ENCODE measurements around the gene NOTCH2.

NOTCH2 gene

GRCh38 chr1:119906927-119907652 lies 162.4 kb downstream of the NOTCH2 start:
- DNase-seq (ENCODE audit: low spot score), result no peak

GRCh38 chr1:119903443-119903835 lies 166.0 kb downstream of the NOTCH2 start:
- no peak for DNase-seq (ENCODE audit: low spot score)

- no peak for DNase-seq (ENCODE audit: low spot score)
Observed at GRCh38 chr1:119902775-119903442, 166.6 kb downstream of the NOTCH2 start.

GRCh38 chr1:119898981-119899720 lies 170.3 kb downstream of the NOTCH2 start:
- DNase-seq (ENCODE audit: low spot score), result no peak

- no peak for DNase-seq (ENCODE audit: low spot score)
Observed at GRCh38 chr1:119898530-119898929, 170.9 kb downstream of the NOTCH2 start.

DNA sequence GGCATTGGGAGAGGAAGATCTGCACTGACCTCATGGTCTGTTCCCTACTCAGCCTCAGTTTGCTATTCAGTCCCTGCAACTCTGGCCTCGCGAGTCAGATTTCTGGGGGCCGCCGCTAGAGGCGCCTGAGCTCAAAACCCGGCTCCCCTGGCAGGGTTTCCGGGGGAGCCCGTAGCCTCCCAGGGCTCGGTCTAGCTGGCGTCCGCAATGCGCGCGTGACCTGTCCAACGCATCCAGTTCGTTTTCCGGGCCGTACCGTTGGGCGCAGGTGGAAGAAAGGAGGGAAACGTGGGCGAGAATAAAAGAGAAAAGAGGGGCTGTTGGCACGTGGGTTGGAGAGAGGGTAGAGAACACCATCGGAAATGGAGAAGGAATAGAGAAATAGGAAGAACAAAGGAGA lies 173.2 kb downstream of the NOTCH2 start, which contains the start of gene ADAM30:
Gene ADAM30 (minus strand): TSS at position 213 of the 400 bp plus-strand sequence. CDS start 179 bp downstream, at position 34.
- no peak for DNase-seq (ENCODE audit: low spot score)

DNA sequence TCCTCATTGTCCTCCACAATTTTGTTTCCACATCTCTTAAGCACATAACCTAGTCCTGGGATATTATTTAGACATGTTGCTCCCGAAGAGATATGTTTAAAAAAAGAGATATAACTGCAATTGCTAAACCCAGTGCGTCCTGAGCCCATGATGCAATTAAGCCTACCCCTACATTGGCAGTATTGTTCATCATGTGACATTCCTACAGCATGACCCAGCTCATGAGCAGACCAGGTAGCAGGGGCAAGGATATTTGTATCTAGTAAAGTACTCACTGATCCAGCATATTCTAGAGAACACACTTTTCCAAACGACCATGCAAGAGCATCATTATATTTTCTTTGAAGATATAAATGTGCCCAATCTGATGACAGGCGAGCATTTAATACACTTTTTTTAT lies 174.4 kb downstream of the NOTCH2 start:
- DNase-seq (ENCODE audit: low spot score), result no peak

DNA sequence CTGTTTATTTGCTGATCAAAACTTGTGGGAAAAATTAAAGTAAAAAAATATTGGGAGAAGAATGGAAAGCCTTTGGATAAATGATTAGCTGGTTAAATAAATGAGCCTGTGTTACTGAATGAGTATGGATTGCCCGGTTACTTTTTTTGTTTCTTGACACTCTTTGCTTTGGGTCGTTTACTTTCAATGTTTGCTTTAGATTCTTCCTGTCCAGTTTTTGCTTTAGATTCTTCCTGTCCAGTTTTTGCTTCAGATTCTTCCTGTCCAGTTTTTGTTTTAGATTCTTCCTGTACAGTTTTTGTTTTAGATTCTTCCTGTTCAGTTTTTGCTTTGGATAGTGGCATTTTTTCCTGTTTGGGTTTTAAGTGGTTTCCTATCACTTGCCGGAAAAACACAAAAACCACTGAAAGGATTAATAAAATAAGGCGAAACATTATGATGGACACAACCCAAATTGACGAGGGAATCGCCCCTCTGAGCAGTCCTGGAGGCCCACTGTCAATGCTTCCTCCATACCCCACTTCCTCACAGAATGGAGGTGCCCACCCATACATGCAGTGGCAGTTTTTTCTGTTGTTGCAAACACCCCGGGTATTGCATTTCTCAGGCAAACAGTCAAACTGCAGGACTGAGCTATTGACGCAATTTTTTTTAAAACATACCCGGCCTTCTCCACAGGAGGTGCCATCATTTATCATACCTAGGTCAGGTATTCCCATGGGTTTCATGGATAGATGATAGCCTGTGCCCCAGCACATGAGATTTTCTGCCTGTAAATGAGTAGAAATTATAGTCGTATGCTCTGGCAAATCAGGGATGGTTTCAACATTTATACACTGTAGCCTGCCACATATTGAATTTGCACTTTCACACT lies 175.4 kb downstream of the NOTCH2 start:
- no peak for DNase-seq (ENCODE audit: low spot score)

GRCh38 chr1:119893238-119893791 lies 176.1 kb downstream of the NOTCH2 start:
- no peak for DNase-seq (ENCODE audit: low spot score)

DNA sequence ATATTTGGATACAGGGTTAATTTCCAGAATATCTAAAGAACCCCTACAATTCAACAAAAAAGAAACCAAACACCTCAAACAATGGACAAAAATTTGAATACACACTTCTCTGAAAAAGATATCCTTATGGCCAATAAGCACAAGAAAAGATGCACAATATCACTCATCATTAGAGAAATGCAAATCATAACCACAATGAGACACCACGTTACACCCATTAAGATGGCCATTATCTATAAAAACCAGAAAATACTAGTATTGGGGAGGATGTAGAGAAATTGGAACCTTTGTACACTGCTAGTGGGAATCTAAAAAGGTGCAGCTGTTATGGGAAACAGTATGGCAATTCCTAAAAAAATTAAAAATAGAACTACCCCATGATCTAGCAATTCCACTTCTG lies 178.1 kb downstream of the NOTCH2 start:
- no peak for DNase-seq (ENCODE audit: low spot score)

- no peak for DNase-seq (ENCODE audit: low spot score)
Observed at GRCh38 chr1:119888476-119888875, 181.0 kb downstream of the NOTCH2 start.

DNA sequence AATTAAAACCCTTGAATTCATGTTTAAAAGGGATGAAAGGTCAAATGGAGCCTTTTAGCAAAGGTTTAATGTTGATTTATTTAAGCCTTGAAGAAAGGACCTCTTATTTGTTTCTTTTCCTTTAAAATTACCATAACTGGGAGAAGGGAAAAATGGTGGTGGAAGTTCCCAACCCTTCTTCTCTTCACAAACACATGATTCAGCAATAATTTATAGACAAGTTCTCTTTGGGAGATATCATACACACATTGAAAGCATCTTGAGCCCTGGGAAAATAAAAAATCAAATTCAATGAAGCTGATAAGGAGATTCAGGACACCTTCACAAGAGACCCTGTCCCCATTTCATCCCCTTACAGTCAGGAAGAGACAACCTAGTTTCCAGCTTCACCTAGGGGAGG lies 182.0 kb downstream of the NOTCH2 start:
- DNase-seq (ENCODE audit: low spot score), result no peak

- peak; percentile 20 for DNase-seq (ENCODE audit: low spot score)
Observed at GRCh38 chr1:119885903-119886783, 183.3 kb downstream of the NOTCH2 start.

- DNase-seq (ENCODE audit: low spot score), result no peak
Observed at GRCh38 chr1:119884711-119885110, 184.8 kb downstream of the NOTCH2 start.

DNA sequence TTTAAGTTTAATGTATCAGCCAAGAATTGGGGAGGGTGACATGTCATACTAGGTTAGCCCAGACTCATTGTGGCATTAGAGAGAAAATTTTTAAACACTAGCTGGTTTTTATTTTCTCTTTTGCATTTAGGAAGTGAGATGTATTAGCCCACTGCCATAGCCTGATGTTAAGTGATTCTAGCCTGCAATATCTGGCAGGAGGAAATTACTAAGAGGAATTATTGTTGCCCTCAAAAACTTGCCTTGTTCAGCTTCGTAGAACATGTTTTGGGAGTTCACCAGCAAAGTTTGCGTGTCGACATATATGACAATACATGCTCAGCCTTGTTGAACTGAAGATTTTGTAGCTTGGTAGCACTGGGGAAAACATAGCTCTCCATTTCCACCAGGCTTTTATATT lies 185.6 kb downstream of the NOTCH2 start:
- no peak for DNase-seq (ENCODE audit: low spot score)

DNA sequence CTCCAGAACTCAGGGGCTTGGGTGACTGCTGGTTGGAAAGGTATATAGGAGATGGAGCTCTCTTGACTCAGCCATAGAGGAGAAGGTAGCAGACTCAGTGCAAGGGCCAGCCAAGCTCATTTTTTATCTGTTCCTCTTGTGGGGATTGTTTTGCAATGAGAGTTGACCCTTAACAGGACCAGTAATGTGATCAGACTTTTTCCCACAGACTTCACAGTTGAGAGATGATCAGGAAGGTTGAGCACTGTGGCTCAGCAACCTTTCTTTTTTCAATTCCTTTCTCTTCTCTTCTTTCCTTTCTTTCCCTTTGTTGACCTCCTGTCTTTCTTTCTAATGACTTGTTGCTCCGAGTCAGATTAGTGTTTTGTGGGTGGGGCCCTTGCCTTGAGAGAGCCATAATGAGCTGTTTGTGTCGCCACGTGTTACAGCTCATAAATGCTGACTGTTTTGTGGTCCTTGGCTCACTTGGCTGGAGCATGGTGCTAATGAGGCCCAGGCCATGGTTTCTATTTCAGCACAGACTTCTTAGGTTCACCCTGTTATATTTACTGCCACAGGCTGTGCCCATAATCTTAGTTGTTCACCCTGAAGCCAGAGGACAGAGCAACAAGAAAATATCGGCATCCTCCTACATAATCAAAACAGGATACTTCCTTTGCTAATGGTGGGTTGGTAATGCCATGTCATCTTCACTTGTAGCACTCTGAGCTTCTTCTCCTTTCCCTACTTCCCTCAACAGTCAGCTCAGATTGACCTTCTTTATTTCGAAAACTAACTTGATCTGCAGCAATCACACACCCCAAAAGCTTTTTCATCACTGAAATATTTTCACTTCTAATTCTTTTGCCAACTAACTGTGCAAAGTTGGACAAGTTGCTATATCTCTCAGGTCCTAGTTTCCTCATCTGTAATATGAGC lies 187.1 kb downstream of the NOTCH2 start:
- DNase-seq (ENCODE audit: low spot score), result no peak

GRCh38 chr1:119879510-119880434 lies 189.7 kb downstream of the NOTCH2 start:
- DNase-seq (ENCODE audit: low spot score), result no peak

DNA sequence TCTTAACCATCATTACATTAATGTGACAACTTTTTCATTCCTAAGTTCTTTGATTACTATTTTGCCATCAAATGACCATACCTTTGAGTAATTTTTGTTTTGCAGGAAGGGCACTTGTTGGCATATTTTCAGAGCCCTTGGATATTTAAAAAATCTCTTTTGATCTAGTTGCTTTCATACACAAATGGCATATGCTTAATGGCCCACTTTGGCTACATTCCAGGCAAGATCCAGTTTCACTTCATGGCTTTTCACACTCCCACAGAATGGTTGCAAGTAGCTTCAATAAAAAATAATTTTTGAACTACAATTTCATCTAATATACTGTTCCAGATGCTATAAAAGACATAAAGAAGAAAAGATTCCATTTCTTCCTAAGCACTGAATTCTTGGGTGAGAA lies 191.3 kb downstream of the NOTCH2 start:
- no peak for DNase-seq (ENCODE audit: low spot score)
